Measurements from ENCODE around the gene NHS. TPM values are rescaled to one million over a fixed set of nuclear protein-coding genes. Genes with fewer than 3 reads are reported as not detected.
A peak's percentile ranks its signal among the peaks of the same experiment; 100 is the strongest.

NHS gene
- total and polyA plus RNA-seq, 3 donors from 2014 or later, result 4.8 to 25.7 (median 21.8) TPM

DNA sequence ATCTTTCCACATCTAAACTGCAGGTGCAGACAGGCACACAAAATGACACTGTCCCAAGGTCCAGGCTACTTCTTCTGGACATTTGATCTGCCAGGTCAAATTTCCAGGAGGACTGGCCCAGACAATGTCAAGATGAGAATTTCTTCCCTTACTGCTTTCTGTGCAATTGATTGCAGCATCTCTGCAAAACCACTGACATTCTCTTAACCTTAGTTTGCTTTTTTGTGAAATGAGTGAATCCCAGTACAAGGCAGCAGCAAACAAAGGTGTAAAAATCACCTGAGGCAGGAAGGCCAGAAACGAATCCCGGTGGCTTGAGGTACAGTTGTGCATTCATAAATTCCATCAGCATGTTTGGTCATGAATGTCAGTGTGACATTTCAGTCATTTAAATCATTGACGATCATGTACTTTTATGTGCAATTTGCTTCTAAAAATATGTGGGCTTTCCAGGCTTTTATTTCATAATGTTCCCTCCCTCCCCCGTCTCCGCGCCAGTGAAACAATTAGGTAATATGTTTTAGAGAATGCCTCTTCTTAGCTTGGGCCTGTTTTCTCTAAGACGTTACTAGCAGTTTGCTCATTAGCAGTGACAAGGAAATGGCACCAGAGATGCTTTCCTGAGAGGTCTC is 39.1 kb downstream of the NHS start:
- TF ChIP-seq POLR2A (IDR thresholded peaks at IDR 0.05), result no peak
- TF ChIP-seq, protein P1, sequence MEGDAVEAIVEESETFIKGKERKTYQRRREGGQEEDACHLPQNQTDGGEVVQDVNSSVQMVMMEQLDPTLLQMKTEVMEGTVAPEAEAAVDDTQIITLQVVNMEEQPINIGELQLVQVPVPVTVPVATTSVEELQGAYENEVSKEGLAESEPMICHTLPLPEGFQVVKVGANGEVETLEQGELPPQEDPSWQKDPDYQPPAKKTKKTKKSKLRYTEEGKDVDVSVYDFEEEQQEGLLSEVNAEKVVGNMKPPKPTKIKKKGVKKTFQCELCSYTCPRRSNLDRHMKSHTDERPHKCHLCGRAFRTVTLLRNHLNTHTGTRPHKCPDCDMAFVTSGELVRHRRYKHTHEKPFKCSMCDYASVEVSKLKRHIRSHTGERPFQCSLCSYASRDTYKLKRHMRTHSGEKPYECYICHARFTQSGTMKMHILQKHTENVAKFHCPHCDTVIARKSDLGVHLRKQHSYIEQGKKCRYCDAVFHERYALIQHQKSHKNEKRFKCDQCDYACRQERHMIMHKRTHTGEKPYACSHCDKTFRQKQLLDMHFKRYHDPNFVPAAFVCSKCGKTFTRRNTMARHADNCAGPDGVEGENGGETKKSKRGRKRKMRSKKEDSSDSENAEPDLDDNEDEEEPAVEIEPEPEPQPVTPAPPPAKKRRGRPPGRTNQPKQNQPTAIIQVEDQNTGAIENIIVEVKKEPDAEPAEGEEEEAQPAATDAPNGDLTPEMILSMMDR (IDR thresholded peaks at IDR 0.05), result no peak
- no peaks in the 10 kb centered on the region for H3K9me3 ChIP-seq
- no peak overlapping the region for H3K27ac ChIP-seq
- peak; percentile 27 for DNase-seq
- peaks cover 9% of the 10 kb centered on the region for H3K4me1 ChIP-seq
- H3K27me3 ChIP-seq, result no peaks in the 10 kb centered on the region
- intact Hi-C loops (cut with DNase I; ENCODE audit: low total_unique reads), result no loop called here
- no peak overlapping the region for H3K4me3 ChIP-seq
- 36 to 45% methylated on average over 6 to 7 of the region's 7 CpGs for WGBS, 2 donors
- H3K36me3 ChIP-seq (ENCODE audit: low read depth, missing control alignments), result no peaks in the 10 kb centered on the region

DNA sequence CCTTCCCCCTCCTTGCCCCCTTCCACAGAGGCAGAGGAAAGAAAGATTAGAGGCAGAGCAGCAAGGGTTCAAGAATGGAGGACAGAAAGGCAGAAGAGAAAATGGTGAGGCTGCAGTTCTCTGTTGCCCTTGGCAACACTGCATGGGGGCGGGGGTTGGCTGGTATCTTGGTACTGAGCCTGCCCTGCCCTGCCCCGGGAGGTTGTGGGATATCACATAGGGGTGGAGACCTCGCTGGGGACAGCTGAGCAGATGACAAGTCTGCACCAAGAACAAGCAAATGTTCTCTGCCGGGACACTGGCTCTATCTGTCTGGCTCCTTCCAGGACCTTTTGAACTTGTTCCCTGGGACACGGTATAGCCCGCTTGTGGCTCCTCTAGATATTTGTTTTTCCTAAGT is 39.8 kb downstream of the NHS start:
- Histone ChIP-seq H3K36me3 (ENCODE audit: low read depth, missing control alignments) (no peaks in the 10 kb centered on the region), H3K4me1 (peaks cover 9% of the 10 kb centered on the region), H3K27ac (no peak overlapping the region), H3K9me3 (no peaks in the 10 kb centered on the region), H3K4me3 (no peak overlapping the region), H3K27me3 (no peaks in the 10 kb centered on the region)
- peak; percentile 65 for DNase-seq
- intact Hi-C loops (cut with DNase I; ENCODE audit: low total_unique reads), result no loop called here
- TF ChIP-seq POLR2A (IDR thresholded peaks at IDR 0.05), result no peak
- TF ChIP-seq, protein P1 (IDR thresholded peaks at IDR 0.05), result no peak
- WGBS, 2 donors, result 21 to 34% methylated on average over 4 to 5 of the region's 6 CpGs

DNA sequence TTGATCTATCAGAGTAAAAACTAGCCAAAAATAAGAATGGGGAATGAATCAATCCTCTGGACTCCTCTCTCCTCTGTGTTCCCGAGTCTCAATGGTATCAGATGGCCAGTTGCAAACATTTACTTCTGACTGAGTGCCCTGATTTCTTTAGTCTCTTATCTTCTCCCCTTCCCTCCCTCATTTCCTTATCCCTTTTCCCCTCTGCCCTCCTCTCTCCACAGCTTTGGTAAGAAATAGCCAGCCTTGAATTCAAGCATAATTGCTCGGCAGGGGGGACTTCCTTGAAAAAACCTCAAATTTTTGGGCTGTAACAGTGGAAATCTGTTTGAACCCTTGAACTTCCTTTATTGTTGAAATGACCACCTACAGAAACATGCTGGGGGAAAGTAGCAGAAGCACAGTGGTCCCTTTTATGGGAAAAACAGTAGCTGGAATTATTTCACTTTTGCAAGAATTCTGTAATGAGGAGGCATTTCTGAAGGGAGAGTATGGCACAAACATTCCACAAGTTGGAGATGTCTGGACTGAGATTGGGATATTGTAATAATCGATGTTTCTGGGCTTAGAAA is 40.3 kb downstream of the NHS start:
- intact Hi-C loops (cut with DNase I; ENCODE audit: low total_unique reads), result no loop called here
- no peak overlapping the region for H3K27ac ChIP-seq
- H3K4me3 ChIP-seq, result no peak overlapping the region
- H3K9me3 ChIP-seq, result no peaks in the 10 kb centered on the region
- peaks cover 9% of the 10 kb centered on the region for H3K4me1 ChIP-seq
- TF ChIP-seq POLR2A (IDR thresholded peaks at IDR 0.05), result no peak
- TF ChIP-seq, protein P1 (IDR thresholded peaks at IDR 0.05), result no peak
- no peak for DNase-seq
- H3K27me3 ChIP-seq, result no peaks in the 10 kb centered on the region
- no peaks in the 10 kb centered on the region for H3K36me3 ChIP-seq (ENCODE audit: low read depth, missing control alignments)
- WGBS, 2 donors, result 22 to 29% methylated on average over 3 of the region's 3 CpGs

DNA sequence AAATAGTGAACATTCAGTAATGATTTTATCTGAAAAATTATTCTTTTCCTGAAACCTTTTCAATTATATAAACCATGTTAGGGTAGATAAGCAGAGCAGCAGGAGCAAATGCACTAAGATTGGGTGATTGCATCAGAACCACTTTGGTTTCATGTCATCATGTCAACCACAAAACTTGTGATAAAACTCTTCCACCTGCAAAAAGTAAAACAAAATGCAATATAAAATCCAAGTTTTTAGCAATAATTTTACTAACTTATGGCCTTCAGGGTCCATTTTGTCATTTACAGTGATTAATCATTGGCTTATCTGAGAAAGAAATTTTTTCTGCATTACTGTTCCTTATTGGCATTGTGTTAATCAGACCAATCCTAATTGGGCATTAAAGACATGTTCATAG is 42.4 kb downstream of the NHS start:
- DNase-seq, result no peak
- H3K9me3 ChIP-seq, result no peaks in the 10 kb centered on the region
- TF ChIP-seq, protein P1 (IDR thresholded peaks at IDR 0.05), result no peak
- no peak for TF ChIP-seq POLR2A (IDR thresholded peaks at IDR 0.05)
- no peak overlapping the region for H3K27ac ChIP-seq
- no peaks in the 10 kb centered on the region for H3K27me3 ChIP-seq
- no peaks in the 10 kb centered on the region for H3K36me3 ChIP-seq (ENCODE audit: low read depth, missing control alignments)
- peaks cover 9% of the 10 kb centered on the region for H3K4me1 ChIP-seq
- H3K4me3 ChIP-seq, result no peak overlapping the region
- intact Hi-C loops (cut with DNase I; ENCODE audit: low total_unique reads), result no loop called here

DNA sequence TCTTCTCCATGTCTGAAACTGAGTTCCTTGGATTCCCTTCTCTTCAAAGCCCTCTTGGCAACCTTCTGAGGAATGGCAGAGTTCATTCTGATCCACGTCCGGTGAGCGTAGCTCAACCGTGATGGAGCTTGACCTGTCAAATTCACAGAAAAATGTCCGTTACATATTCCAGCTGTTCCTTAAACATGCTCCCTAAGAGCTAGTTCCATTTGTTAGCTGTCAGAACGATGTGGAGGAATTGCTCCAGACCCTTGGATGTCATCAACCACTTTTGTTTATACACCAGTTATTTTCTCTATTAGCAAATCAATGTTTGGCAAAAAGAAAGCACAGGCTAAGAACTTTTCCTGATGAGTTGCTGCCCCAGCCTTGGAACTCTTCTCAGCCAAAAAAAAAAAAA is 50.1 kb downstream of the NHS start:
- Histone ChIP-seq H3K4me1 (no peaks in the 10 kb centered on the region), H3K27ac (no peak overlapping the region), H3K36me3 (ENCODE audit: low read depth, missing control alignments) (no peaks in the 10 kb centered on the region), H3K4me3 (no peak overlapping the region), H3K27me3 (no peaks in the 10 kb centered on the region), H3K9me3 (no peaks in the 10 kb centered on the region)
- no peak for TF ChIP-seq POLR2A (IDR thresholded peaks at IDR 0.05)
- TF ChIP-seq, protein P1 (IDR thresholded peaks at IDR 0.05), result no peak
- no peak for DNase-seq
- intact Hi-C loops (cut with DNase I; ENCODE audit: low total_unique reads), result no loop called here
- WGBS, 2 donors, result 70 to 77% methylated on average over 6 of the region's 6 CpGs
